Choroid plexus epithelial cell (primary cell): Measurements from ENCODE around the gene CENPN.

Experiments
- DNase-seq: peaks from one replicate; pipeline ENCODE4 v3.0.0-alpha.2; 2010; ENCODE audit warnings: low read depth
- H3K4me3 ChIP-seq: 2 replicates; pipeline ENCODE4 v1.5.1; 2011; ENCODE audit warnings: low read depth, mild to moderate bottlenecking, control low read depth, low read length, moderate library complexity
- TF ChIP-seq, protein P1 (sequence below): conservative IDR thresholded peaks from 2 replicates; pipeline ENCODE4 v1.5.1; 2011; ENCODE audit warnings: low read depth, mild to moderate bottlenecking, control low read depth, inconsistent platforms, low read length, moderate library complexity

Gene CENPN

DNA sequence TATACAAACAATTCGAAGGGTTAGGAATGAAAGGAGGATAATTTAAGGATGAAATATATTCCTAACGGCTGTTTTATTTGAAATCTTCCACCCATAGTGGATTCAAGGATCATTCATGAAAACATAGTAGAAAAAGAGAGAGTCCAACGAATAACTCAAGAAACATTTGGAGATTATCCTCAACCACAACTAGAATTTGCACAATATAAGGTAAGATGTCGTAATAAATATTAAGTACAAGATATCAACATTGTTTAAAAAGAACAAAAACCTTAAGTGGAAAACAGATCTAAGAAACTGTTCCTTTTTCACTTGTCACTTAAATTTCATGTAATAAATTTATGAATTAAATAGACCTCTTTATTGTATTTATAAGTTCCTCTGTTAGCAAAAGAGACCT lies 19.4 kb downstream of the CENPN start:
- DNase-seq = no peak
- H3K4me3 ChIP-seq = no peak overlapping the region
- TF ChIP-seq, protein P1, sequence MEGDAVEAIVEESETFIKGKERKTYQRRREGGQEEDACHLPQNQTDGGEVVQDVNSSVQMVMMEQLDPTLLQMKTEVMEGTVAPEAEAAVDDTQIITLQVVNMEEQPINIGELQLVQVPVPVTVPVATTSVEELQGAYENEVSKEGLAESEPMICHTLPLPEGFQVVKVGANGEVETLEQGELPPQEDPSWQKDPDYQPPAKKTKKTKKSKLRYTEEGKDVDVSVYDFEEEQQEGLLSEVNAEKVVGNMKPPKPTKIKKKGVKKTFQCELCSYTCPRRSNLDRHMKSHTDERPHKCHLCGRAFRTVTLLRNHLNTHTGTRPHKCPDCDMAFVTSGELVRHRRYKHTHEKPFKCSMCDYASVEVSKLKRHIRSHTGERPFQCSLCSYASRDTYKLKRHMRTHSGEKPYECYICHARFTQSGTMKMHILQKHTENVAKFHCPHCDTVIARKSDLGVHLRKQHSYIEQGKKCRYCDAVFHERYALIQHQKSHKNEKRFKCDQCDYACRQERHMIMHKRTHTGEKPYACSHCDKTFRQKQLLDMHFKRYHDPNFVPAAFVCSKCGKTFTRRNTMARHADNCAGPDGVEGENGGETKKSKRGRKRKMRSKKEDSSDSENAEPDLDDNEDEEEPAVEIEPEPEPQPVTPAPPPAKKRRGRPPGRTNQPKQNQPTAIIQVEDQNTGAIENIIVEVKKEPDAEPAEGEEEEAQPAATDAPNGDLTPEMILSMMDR = no peak

DNA sequence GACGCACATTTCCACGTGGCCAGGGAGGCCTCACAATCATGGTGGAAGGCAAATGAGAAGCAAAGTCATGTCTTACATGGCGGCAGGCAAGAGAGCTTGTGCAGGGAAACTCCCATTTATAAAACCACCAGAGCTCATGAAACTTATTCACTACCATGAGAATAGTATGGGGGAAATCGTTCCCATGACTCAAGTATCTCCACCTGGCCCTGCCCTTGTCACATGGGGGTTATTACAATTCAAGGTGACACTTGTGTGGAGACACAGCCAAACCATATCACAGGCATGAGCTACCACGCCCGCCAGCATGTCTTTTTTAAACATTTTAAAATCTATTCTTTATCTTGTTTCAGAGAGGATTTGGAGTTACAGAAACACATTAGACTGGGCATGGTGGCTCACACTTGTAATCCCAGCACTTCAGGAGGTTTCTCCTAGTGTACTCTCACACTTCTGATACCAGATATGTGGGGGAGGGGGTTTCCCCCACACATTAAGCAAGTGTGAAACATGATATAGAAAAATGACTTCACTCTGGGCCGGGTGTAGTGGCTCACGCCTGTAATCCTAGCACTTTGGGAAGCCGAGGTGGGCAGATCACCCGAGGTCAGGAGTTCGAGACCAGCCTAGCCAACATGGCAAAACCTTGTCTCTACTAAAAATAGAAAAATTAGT lies 23.1 kb downstream of the CENPN start:
- H3K4me3 ChIP-seq = no peak overlapping the region
- TF ChIP-seq, protein P1 = no peak
- no peak for DNase-seq

DNA sequence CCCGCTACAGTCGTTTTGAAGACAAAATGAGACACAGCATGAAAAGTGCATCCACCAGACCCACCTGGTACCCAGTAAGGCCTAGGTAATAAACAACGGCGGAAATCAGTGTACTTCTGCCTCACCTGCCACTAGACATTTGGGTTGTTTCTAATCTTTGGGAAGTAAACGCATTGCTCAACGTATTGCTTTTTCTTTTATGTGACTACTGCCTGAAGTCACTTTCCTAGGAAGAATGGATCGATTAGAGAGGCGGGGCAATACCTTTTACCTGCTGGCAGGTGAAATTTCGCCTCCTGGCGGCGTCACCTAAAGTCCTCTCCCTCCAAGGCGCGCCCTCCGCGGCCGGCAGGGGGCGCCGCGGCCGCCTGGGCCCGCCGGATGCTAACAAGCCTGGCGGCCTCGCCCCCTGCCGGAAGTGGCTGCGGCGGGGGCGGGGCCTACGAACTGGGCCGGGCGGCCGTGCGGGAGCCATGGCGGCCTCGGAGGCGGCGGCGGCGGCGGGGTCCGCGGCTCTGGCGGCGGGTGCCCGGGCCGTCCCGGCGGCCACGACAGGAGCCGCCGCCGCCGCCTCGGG lies 28.5 kb downstream of the CENPN start, which contains the start of gene ATMIN:
Gene ATMIN, plus strand, starts transcription at position 445 of the 577 bp plus-strand sequence. Its CDS starts 29 bp downstream, at position 474.
- H3K4me3 ChIP-seq = peak within 1 kb of the TSS; percentile 81
- TF ChIP-seq, protein P1 = peak; percentile 74
- DNase-seq = peak; percentile 84

DNA sequence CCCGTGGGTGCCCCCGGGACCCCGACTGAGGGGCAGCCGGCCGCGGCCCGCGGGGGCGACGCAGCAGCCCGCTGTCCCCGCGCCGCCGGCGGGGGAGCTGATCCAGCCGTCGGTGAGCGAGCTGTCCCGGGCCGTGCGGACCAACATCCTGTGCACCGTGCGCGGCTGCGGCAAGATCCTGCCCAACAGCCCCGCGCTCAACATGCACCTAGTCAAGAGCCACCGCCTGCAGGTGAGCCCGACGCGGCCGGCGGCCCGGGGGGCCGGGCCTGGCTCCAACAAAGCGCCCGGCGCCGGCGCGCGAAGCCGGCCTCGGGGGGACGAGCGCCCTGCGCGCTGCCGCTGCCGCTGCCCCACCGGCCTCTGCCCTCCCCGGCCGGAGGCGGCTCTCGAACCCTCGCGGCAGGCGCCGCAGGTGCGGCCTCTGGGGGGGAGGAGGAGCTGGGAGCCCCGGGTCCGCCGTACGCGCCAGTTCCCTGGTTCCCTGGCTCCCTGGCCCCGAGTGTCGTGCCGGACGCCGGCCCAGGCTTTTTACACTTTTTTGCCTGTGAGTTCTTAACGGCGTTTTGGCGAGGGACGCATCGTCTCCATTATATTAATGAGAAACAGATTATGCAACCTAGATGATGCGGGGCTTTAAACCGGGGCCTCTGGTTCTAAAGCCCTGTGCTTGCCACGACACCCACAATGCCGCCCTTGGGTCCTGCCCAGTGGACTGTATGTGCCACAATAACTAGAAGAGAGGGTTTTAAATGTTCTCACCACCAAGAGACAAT lies 29.1 kb downstream of the CENPN start:
- TF ChIP-seq, protein P1 = no peak
- H3K4me3 ChIP-seq = peak overlapping the region; percentile 81
- DNase-seq = peak; percentile 25

DNA sequence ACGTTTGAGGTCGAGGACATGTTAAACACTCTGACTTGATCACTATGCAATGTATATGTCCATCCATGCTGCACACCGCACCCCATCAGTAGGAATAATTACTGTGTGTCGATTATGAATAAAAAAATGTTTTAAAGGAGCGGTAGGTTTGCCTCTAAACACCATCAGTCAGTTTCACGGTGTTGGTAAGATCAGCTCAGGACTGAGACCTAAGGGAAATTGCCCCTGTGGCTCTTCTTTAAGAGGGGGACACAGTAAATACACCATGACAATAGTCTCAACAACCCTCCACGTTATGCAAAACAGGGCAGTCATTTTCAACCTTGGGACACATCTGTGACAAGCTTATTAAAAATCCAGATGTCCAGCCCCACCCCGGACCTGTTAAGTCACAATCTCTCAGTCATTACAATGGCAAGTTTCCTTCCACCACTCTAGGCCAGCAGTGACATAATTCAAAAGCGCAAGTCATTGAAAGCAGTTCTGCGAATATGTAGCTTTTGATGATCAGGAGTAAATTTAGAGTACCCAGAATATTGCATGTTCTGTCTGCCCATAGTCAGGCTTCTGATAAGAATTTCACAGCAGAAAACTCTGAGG lies 29.8 kb downstream of the CENPN start:
- peak overlapping the region; percentile 81 for H3K4me3 ChIP-seq
- TF ChIP-seq, protein P1 = no peak
- no peak for DNase-seq

DNA sequence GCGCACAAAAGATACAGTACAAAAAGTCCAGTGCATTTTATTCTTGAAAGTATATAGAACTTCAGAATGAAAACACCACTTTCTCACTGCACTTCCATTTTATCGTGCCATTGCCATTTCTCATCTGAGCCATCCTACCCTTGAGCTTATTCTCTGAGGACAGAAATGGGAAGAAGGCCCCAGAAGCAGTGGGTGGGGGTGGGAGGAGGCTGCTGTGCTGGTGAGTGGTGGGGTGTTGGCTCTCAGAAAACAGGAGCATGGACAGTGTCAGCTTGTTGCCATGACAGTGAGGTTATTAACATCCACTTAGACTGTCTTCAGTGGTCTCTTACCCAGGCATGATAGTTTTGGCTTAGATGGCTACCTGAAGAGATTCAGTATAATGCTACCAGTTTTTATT lies 33.1 kb downstream of the CENPN start:
- TF ChIP-seq, protein P1 = no peak
- H3K4me3 ChIP-seq = no peak overlapping the region
- DNase-seq = no peak
